Heart right ventricle (tissue), 16 donors: Measurements from ENCODE around the gene AOAH. TPM values are rescaled to one million over a fixed set of nuclear protein-coding genes. Genes with fewer than 3 reads are reported as not detected.

Experiments
- ATAC-seq, 8 donors: fragments of 200-7000 bp; cut with Tn5 transposase; one replicate each; pipeline ENCODE4 v1.9.1; 2020; ENCODE audit warnings: mild to moderate bottlenecking in 8 of 8, moderate library complexity in 8 of 8, moderate number of reproducible peaks in 1 of 8
- DNase-seq, 2 donors: peaks; one replicate each; pipeline ENCODE4 v3.0.0-alpha.2; 2020
- H3K27ac ChIP-seq, 10 donors: fragments of 200-600 bp; sonication (generic) in 2 of 10; one replicate each; pipeline versions ENCODE4 v1.5.0 to v1.8.0; 2020 to 2022; ENCODE audit warnings: mild to moderate bottlenecking in 3 of 10
- H3K27me3 ChIP-seq, 7 donors: fragments of 200-600 bp; one replicate each; pipeline ENCODE4 v1.8.0; 2021 to 2022; ENCODE audit warnings: mild to moderate bottlenecking in 2 of 7
- H3K36me3 ChIP-seq, 9 donors: fragments of 200-600 bp; sonication (generic) in 1 of 9; one replicate each; pipeline versions ENCODE4 v1.5.0 to v1.8.0; 2020 to 2022; ENCODE audit warnings: mild to moderate bottlenecking in 2 of 9
- H3K4me1 ChIP-seq, 9 donors: fragments of 200-600 bp; sonication (generic) in 1 of 9; one replicate each; pipeline versions ENCODE4 v1.5.0 to v1.8.0; 2020 to 2022; ENCODE audit warnings: mild to moderate bottlenecking in 4 of 9
- H3K4me3 ChIP-seq, 10 donors: fragments of 200-600 bp; sonication (generic) in 2 of 10; one replicate each; pipeline versions ENCODE4 v1.5.0 to v1.8.0; 2020 to 2022; ENCODE audit warnings: mild to moderate bottlenecking in 7 of 10, moderate library complexity in 2 of 10
- H3K9me3 ChIP-seq, 11 donors: fragments of 200-600 bp in 10 of 11; sonication (generic) in 2 of 11; one replicate each; pipeline versions ENCODE4 v1.5.0 to v1.8.0; 2013 to 2022; ENCODE audit warnings: mild to moderate bottlenecking in 2 of 11, control low read depth in 1 of 11, moderate library complexity in 1 of 11
- CTCF ChIP-seq, 9 donors: fragments of 200-600 bp; sonication (generic) in 2 of 9; IDR thresholded peaks; one replicate each; pipeline versions ENCODE4 v1.5.0 to v1.8.0; 2021 to 2022; ENCODE audit warnings: antibody characterized with exemption in 9 of 9, mild to moderate bottlenecking in 5 of 9, moderate library complexity in 1 of 9
- WGBS, 2 donors: extraction: QIAGEN DNeasy Blood & Tissue Kit; methylation state at CpG; one replicate each; pipeline ENCODE4 v1.1.7; 2013; ENCODE audit warnings: inconsistent platforms in 1 of 2; 5-methylcytosine and 5-hydroxymethylcytosine counted together
- intact Hi-C, 10 donors: fragments of 100-400 bp; cut with DNase I; formaldehyde crosslinking; loops; one replicate each; pipeline versions ENCODE4 v1.11.1 to v1.14.2; 2022
- polyA plus RNA-seq, 2 donors: library from polyadenylated mRNA; stranded (reverse); fragments of 200-250 nt; gene quantifications; one replicate each; pipeline ENCODE4 v1.2.3, GENCODE V29; 2013
- total RNA-seq, 10 donors: library from RNA; stranded (reverse); fragmentation: NEBNext Ultra II Directional in 3 of 10; extraction: Animal tissue kit (Norgen Biotek cat#: 25700) in 3 of 10; gene quantifications; one replicate each; pipeline versions ENCODE4 v1.2.1 to v1.2.4, GENCODE V29; 2021 to 2023
- donor health status: Arrhythmogenic right ventricular cardiomyopathy.
- donor health status: ischemic (EF 13 %, LVEDD 7.1; RV severe dilation, severe dysfunction).
- donor health status: healthy with polysubstance abuse.
- donor health status: DM: no; HTN: yes; CAD: no.
- donor health status: DM: no; HTN: no; CAD: no.
- donor health status: ischemic (EF 25% LVEDD 6.9; RV normal size, moderate dysfunction).
- donor health status: ischemic (EF 25% LVEDD 5.7; RV mildly dilated, moderate dysfunction).
- donor health status: healthy.
- donor health status: DM: yes; HTN: yes; CAD: no.
- donor health status: Ischemic cardiomyopathy.
- donor health status: ischemic (EF 35%, LVEDD 5.7; RV mildly dilated, moderate dysfunction).
- donor health status: nonischemic (EF 11% LVEDD 7.7; RV severe dilation, severe dysfunction).
- donor health status: DM: yes; HTN: yes; CAD: no.
- donor health status: PGD.
- donor health status: ischemic (EF 29% LVEDD 5.4; RV normal size, mild dysfunction).
- donor health status: nonischemic (EF 23%, LVEDD 6.1; RV moderate dilation, normal function).

AOAH gene
- total and polyA plus RNA-seq, 12 donors: 0.70 to 19.5 (median 1.6) TPM

DNA sequence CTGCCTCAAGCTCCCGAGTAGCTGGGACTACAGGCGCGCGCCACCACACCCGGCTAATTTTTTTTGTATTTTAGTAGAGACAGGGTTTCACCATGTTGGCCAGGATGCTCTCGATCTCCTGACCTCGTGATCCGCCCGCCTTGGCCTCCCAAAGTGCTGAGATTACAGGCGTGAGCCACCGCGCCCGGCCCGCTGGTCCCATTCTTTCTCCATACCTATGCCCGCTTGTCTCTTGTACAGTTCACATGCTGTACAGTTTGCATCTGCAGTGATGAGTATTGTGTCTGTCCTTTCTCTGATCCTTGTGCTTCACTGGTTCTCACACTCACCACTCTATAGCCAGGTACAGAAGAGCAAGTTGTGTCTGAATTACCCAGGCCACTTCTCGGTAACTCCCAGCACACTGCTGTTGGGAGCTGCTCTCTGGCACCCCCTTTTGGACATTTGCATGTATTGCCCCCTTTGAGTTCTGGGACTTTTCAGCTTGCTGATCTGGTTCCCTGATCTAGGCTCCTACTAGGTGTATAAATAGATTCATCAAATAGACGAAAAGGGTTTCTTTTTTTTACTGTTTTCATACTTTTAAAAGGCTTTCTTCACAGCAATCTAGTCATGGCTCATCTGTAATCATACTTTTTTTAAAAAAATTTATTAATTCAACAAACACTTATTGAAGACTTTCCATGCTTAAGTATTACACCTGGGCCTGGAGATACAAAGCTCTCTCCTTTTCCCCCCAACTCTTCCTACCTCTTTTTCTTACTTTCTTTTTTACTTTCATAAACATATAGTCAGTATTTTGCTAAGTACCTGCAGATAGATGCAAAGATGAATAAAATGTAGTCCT, 53.5 kb downstream of the AOAH start:
- Histone ChIP-seq H3K4me1 (no peaks in the 10 kb centered on the region), H3K9me3 (no peaks in the 10 kb centered on the region), H3K27me3 (peaks cover 0 to 3% (median 0%) of the 10 kb centered on the region in 7 donors), H3K27ac (no peak overlapping the region), H3K4me3 (no peak overlapping the region), H3K36me3 (peaks cover 0 to 20% (median 0%) of the 10 kb centered on the region in 9 donors)
- DNase-seq (peak in 1 of 2 donors; percentile 27), ATAC-seq (peak in 4 of 8 donors; percentile 56 to 71 (median 61))
- intact Hi-C loops: loop anchor here in 5 of 10 donors (5.0 to 10.0 kb wide), 5 partner anchors 176 to 534 kb away; no protein-coding TSS in a partner anchor
- peak; percentile 49 to 87 (median 77) for TF ChIP-seq CTCF (IDR thresholded peaks at IDR 0.05)
- 86 to 88% methylated on average over 17 of the region's 17 CpGs for WGBS, 2 donors

GRCh38 chr7:36668750-36669149, 55.5 kb downstream of the AOAH start:
- TF ChIP-seq CTCF (IDR thresholded peaks at IDR 0.05): no peak
- no peak for DNase-seq
- peaks cover 0 to 6% (median 0%) of the 10 kb centered on the region in 11 donors for H3K9me3 ChIP-seq
- H3K27me3 ChIP-seq: no peaks in the 10 kb centered on the region
- no peaks in the 10 kb centered on the region for H3K4me1 ChIP-seq
- no peak overlapping the region for H3K27ac ChIP-seq
- intact Hi-C loops: loop anchor here in 4 of 10 donors (5.0 to 10.0 kb wide), 3 partner anchors 174 to 184 kb away; no protein-coding TSS in a partner anchor
- 87 to 93% methylated on average over 3 of the region's 3 CpGs for WGBS, 2 donors
- H3K4me3 ChIP-seq: no peak overlapping the region
- peaks cover 0 to 20% (median 0%) of the 10 kb centered on the region in 9 donors for H3K36me3 ChIP-seq
- no peak for ATAC-seq

DNA sequence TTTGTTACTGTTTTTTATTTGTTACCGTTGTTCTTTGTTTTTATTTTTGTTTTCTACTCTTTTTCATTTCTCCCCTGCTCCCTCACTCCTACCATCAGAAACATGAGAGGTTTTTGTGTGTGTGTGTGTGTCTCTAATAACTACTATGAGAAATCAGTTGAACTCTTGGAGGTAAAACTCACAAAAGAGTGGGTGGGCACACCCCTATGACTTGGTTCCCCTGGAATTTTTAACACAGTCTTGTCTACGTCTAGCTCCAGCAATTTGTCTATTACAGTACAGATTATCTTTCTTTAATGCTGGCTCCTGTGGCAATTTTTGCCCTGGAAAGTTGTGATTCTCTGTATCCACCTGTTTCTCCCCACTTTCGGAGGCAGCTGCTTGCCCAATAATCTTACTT, 56.2 kb downstream of the AOAH start:
- Histone ChIP-seq H3K27ac (no peak overlapping the region), H3K4me1 (no peaks in the 10 kb centered on the region), H3K27me3 (no peaks in the 10 kb centered on the region), H3K9me3 (peaks cover 0 to 6% (median 0%) of the 10 kb centered on the region in 11 donors), H3K4me3 (no peak overlapping the region), H3K36me3 (peaks cover 0 to 16% (median 0%) of the 10 kb centered on the region in 9 donors)
- intact Hi-C loops: loop anchor here in 4 of 10 donors (5.0 to 10.0 kb wide), 3 partner anchors 173 to 183 kb away; no protein-coding TSS in a partner anchor
- 64 to 84% methylated on average over 3 of the region's 3 CpGs for WGBS, 2 donors
- no peak for TF ChIP-seq CTCF (IDR thresholded peaks at IDR 0.05)
- ATAC-seq: no peak
- DNase-seq: no peak

- H3K27ac ChIP-seq: no peak overlapping the region
- DNase-seq (no peak), ATAC-seq (no peak)
- peaks cover 0 to 6% (median 0%) of the 10 kb centered on the region in 11 donors for H3K9me3 ChIP-seq
- intact Hi-C loops: loop anchor here in 4 of 10 donors (5.0 to 10.0 kb wide), 3 partner anchors 172 to 182 kb away; no protein-coding TSS in a partner anchor
- H3K4me3 ChIP-seq: no peak overlapping the region
- TF ChIP-seq CTCF (IDR thresholded peaks at IDR 0.05): no peak
- H3K36me3 ChIP-seq: peaks cover 0 to 7% (median 0%) of the 10 kb centered on the region in 9 donors
- no peaks in the 10 kb centered on the region for H3K4me1 ChIP-seq
- WGBS, 2 donors: 59 to 61% methylated on average over 2 of the region's 2 CpGs
- no peaks in the 10 kb centered on the region for H3K27me3 ChIP-seq
These were observed 57.1 kb downstream of the AOAH start for GRCh38 chr7:36667007-36667745.
